NCI-H2029 (cell line): ENCODE data around the gene NOXO1.

ENCODE experiments used
- DNase-seq: peaks from one replicate; lab custom pipeline; 2025; lab: John Stamatoyannopoulos, UW

The NOXO1 gene

GRCh38 chr16:1997494-1998359, 16.5 kb upstream of the NOXO1 start:
- no peak for DNase-seq

GRCh38 chr16:1993731-1994131, 12.5 kb upstream of the NOXO1 start:
- DNase-seq, result peak; percentile 72

GRCh38 chr16:1992704-1993317, 11.5 kb upstream of the NOXO1 start:
- DNase-seq, result no peak

- no peak for DNase-seq
Measured at GRCh38 chr16:1991948-1992703, 10.9 kb upstream of the NOXO1 start.

GRCh38 chr16:1991588-1991947, 10.3 kb upstream of the NOXO1 start:
- no peak for DNase-seq

- DNase-seq, result no peak
Measured at GRCh38 chr16:1991135-1991551, 9.9 kb upstream of the NOXO1 start.

- DNase-seq, result no peak
Measured at GRCh38 chr16:1990351-1991134, 9.3 kb upstream of the NOXO1 start.

GRCh38 chr16:1990101-1990350, 8.8 kb upstream of the NOXO1 start:
- no peak for DNase-seq

- no peak for DNase-seq
Measured at GRCh38 chr16:1989209-1990100, 8.2 kb upstream of the NOXO1 start, which contains the start of gene SYNGR3. SYNGR3 (plus strand) TSS chr16:1989970; CDS start chr16:1990103, 133 bp downstream.

- DNase-seq, result no peak
Measured at GRCh38 chr16:1987198-1987597, 5.9 kb upstream of the NOXO1 start.

GRCh38 chr16:1985466-1986150, 4.3 kb upstream of the NOXO1 start:
- no peak for DNase-seq

GRCh38 chr16:1984347-1985225, 3.3 kb upstream of the NOXO1 start:
- DNase-seq, result no peak

GRCh38 chr16:1983544-1984346, 2.5 kb upstream of the NOXO1 start, which contains the start of gene GFER:
GFER (plus strand) TSS chr16:1984193; CDS start chr16:1984219, 26 bp downstream.
- peak; percentile 72 for DNase-seq

- DNase-seq, result no peak
Measured at GRCh38 chr16:1982991-1983543, 1.8 kb upstream of the NOXO1 start.

GRCh38 chr16:1982013-1982433, 754 bp upstream of the NOXO1 start:
- no peak for DNase-seq

GRCh38 chr16:1980770-1981087, 540 bp downstream of the NOXO1 start:
- no peak for DNase-seq

GRCh38 chr16:1980030-1980769, 1.1 kb downstream of the NOXO1 start:
- no peak for DNase-seq
